ENCODE data around the gene SUZ12. TPM values are rescaled to one million over a fixed set of nuclear protein-coding genes. Genes with fewer than 3 reads are reported as not detected.
"Not testable (repeated sequence)": the region's sequence is repeated elsewhere in the genome, so short reads cannot be mapped to it uniquely, and the experiment has no call there.

The SUZ12 gene
- total and polyA plus RNA-seq, 2 experiments from 2014 or later: 22.3 to 39.8 TPM

- H4K20me1 ChIP-seq (replicated peaks; ENCODE audit: insufficient read depth): no peaks in the 10 kb centered on the region
- no peak overlapping the region for H3K27ac Mint-ChIP-seq
- 0 out of 2 replicates have a peak, but pooled peaks cover 3% of the 10 kb centered on the region for H3F3A ChIP-seq (replicated peaks; ENCODE audit: low read depth)
- H3K27me3 Mint-ChIP-seq (ENCODE audit: insufficient read depth, low read depth, poor library complexity): peaks cover 3% of the 10 kb centered on the region
- no peak overlapping the region for H3K27ac ChIP-seq (ENCODE audit: low read depth)
- peaks cover 16% of the 10 kb centered on the region for H3K36me3 ChIP-seq (ENCODE audit: insufficient read depth)
- no peaks in the 10 kb centered on the region for H3K4me1 Mint-ChIP-seq
- DNase-seq (ENCODE audit: low spot score) (no peak), ATAC-seq (no peak)
- H3K9me3 Mint-ChIP-seq: no peaks in the 10 kb centered on the region
- no peak overlapping the region for H3K4me3 Mint-ChIP-seq
- no peaks in the 10 kb centered on the region for H3K9me2 ChIP-seq (ENCODE audit: insufficient read depth)
- H3K27me3 ChIP-seq (ENCODE audit: insufficient read depth): no peaks in the 10 kb centered on the region
- no peaks in the 10 kb centered on the region for H3K4me1 ChIP-seq (ENCODE audit: insufficient read depth)
- H2AFZ ChIP-seq: no peak overlapping the region
- H3K36me3 Mint-ChIP-seq (ENCODE audit: low read depth): peaks cover 24% of the 10 kb centered on the region; the same call in 2 of the 3 replicates
- no peak overlapping the region for H3K4me2 ChIP-seq
- no peaks in the 10 kb centered on the region for H3K79me2 ChIP-seq (replicated peaks; ENCODE audit: insufficient read depth)
- no peak overlapping the region for H3K4me3 ChIP-seq
- TF ChIP-seq ZNF462 (CRISPR knock-in tag; IDR thresholded peaks at IDR 0.05) (no peak), REST (IDR thresholded peaks at IDR 0.05; ENCODE audit: unreplicated experiment) (no peak), NANOG (IDR thresholded peaks at IDR 0.05; ENCODE audit: borderline replicate concordance) (no peak), POLR2AphosphoS5 (IDR thresholded peaks at IDR 0.05; ENCODE audit: low read depth) (no peak), CTCF (conservative IDR thresholded peaks at IDR 0.05; ENCODE audit: low read depth in 2 of 2) (no peak), ZNF114 (CRISPR knock-in tag; IDR thresholded peaks at IDR 0.05) (no peak), STAT1 (IDR thresholded peaks at IDR 0.05; ENCODE audit: unreplicated experiment) (no peak), JUNB (IDR thresholded peaks at IDR 0.05; ENCODE audit: unreplicated experiment) (no peak)
Observed at GRCh38 chr17:32033223-32033622, 96.4 kb downstream of the SUZ12 start.

GRCh38 chr17:32033812-32034211 is 97.0 kb downstream of the SUZ12 start:
- H3K36me3 ChIP-seq (ENCODE audit: insufficient read depth): peaks cover 16% of the 10 kb centered on the region
- H3K9me2 ChIP-seq (ENCODE audit: insufficient read depth); H3K4me3 ChIP-seq; H3K79me2 ChIP-seq (replicated peaks; ENCODE audit: insufficient read depth); H4K20me1 ChIP-seq (replicated peaks; ENCODE audit: insufficient read depth); H3K27ac ChIP-seq (ENCODE audit: low read depth); H3K4me1 Mint-ChIP-seq; H3K27ac Mint-ChIP-seq; H3F3A ChIP-seq (replicated peaks; ENCODE audit: low read depth); H3K4me3 Mint-ChIP-seq; H3K9me3 Mint-ChIP-seq; H3K27me3 Mint-ChIP-seq (ENCODE audit: insufficient read depth, low read depth, poor library complexity); H3K4me2 ChIP-seq; H2AFZ ChIP-seq; H3K4me1 ChIP-seq (ENCODE audit: insufficient read depth); ATAC-seq; H3K27me3 ChIP-seq (ENCODE audit: insufficient read depth); DNase-seq (ENCODE audit: low spot score): not testable (repeated sequence)
- H3K36me3 Mint-ChIP-seq (ENCODE audit: low read depth): peaks cover 27% of the 10 kb centered on the region; the same call in 2 of the 3 replicates
